ENCODE data around the gene CCDC116.

GRCh38 chr22:21591695-21592094 lies 40.9 kb upstream of the CCDC116 start:
- TF ChIP-seq CTCF (IDR thresholded peaks at IDR 0.05): no peak
- TF ChIP-seq POLR2A (IDR thresholded peaks at IDR 0.05): no peak
